HEK293 (cell line): ENCODE data around the gene MRS2.

ENCODE experiments used
- CTCF ChIA-PET: fragments of 350-600 bp; formaldehyde crosslinking; extraction: SDS; loops from one replicate; lab custom pipeline; 2021; ENCODE audit warnings: antibody characterized with exemption; lab: Yijun Ruan, JAX
- POLR2A ChIA-PET: fragments of 300-600 bp; formaldehyde crosslinking; extraction: SDS; loops from one replicate; lab custom pipeline; 2020; ENCODE audit warnings: antibody characterized with exemption, inconsistent platforms; lab: Yijun Ruan, JAX
- H3K27ac ChIP-seq: fragments of 200-500 bp; sonication (Bioruptor generic); 2 replicates; pipeline ENCODE4 v1.5.1; 2014; ENCODE audit warnings: low read depth, low read length, control low read depth, inconsistent platforms; ENCODE audit errors: extremely low read depth
- H3K36me3 ChIP-seq, 2 experiments: fragments of 200-500 bp in 1 of 2; sonication (Bioruptor generic) in 1 of 2; 1 replicate in 1 of 2; 2 replicates in 1 of 2; pipeline ENCODE4 v1.5.1; 2014 to 2017; ENCODE audit warnings: inconsistent platforms in 2 of 2, low read length in 2 of 2; ENCODE audit not compliant: control insufficient read depth in 2 of 2, insufficient read depth in 1 of 2
- H3K4me1 ChIP-seq: fragments of 200-500 bp; sonication (Bioruptor generic); 2 replicates; pipeline ENCODE4 v1.5.1; 2014; ENCODE audit warnings: mild to moderate bottlenecking, low read length, inconsistent platforms; ENCODE audit not compliant: control insufficient read depth, insufficient read depth
- H3K4me3 ChIP-seq: 2 replicates; pipeline ENCODE4 v1.5.1; 2011; ENCODE audit warnings: low read depth, mild to moderate bottlenecking, control low read depth, low read length, moderate library complexity
- H3K9me3 ChIP-seq: fragments of 200-500 bp; sonication (Bioruptor generic); 2 replicates; pipeline ENCODE4 v1.5.1; 2014; ENCODE audit warnings: low read depth, low read length, inconsistent platforms; ENCODE audit not compliant: control insufficient read depth, insufficient read depth
- GLIS1 ChIP-seq: fragments of 450-650 bp; formaldehyde crosslinking; IDR thresholded peaks from 2 replicates; pipeline ENCODE4 v1.5.1; 2016; ENCODE audit warnings: missing biosample characterization, missing genetic modification characterization
- IKZF3 ChIP-seq: fragments of 450-650 bp; IDR thresholded peaks from 2 replicates; pipeline ENCODE4 v1.5.0; 2018; ENCODE audit warnings: missing biosample characterization, mild to moderate bottlenecking, missing genetic modification characterization, moderate library complexity
- MZF1 ChIP-seq: fragments of 450-650 bp; formaldehyde crosslinking; IDR thresholded peaks from 2 replicates; pipeline ENCODE4 v1.5.1; 2017; ENCODE audit warnings: missing biosample characterization, missing genetic modification characterization, borderline replicate concordance
- PRDM6 ChIP-seq: fragments of 450-650 bp; formaldehyde crosslinking; IDR thresholded peaks from 2 replicates; pipeline ENCODE4 v1.5.1; 2017; ENCODE audit warnings: missing biosample characterization, missing genetic modification characterization
- REPIN1 ChIP-seq: fragments of 450-650 bp; formaldehyde crosslinking; IDR thresholded peaks from 2 replicates; pipeline ENCODE4 v1.5.1; 2017; ENCODE audit warnings: missing biosample characterization, missing genetic modification characterization, low read depth
- SP7 ChIP-seq: fragments of 450-650 bp; formaldehyde crosslinking; IDR thresholded peaks from 2 replicates; pipeline ENCODE4 v1.5.1; 2016; ENCODE audit warnings: missing biosample characterization, missing genetic modification characterization
- ZBTB21 ChIP-seq: fragments of 450-650 bp; formaldehyde crosslinking; IDR thresholded peaks from 2 replicates; pipeline ENCODE4 v1.5.1; 2017; ENCODE audit warnings: missing biosample characterization, missing genetic modification characterization
- ZNF10 ChIP-seq: fragments of 450-650 bp; formaldehyde crosslinking; IDR thresholded peaks from 2 replicates; pipeline ENCODE4 v1.5.1; 2017; ENCODE audit warnings: missing biosample characterization, missing genetic modification characterization
- ZNF121 ChIP-seq: fragments of 450-650 bp; formaldehyde crosslinking; IDR thresholded peaks from 2 replicates; pipeline ENCODE4 v1.5.1; 2016; ENCODE audit warnings: missing biosample characterization, missing genetic modification characterization
- ZNF266 ChIP-seq: fragments of 450-650 bp; formaldehyde crosslinking; IDR thresholded peaks from 2 replicates; pipeline ENCODE4 v1.5.1; 2016; ENCODE audit warnings: missing biosample characterization, missing genetic modification characterization, low read depth
- ZNF37A ChIP-seq: fragments of 450-650 bp; IDR thresholded peaks from 2 replicates; pipeline ENCODE4 v1.5.1; 2018; ENCODE audit warnings: missing biosample characterization, missing genetic modification characterization
- ZNF501 ChIP-seq: fragments of 450-650 bp; formaldehyde crosslinking; IDR thresholded peaks from 2 replicates; pipeline ENCODE4 v1.5.1; 2016; ENCODE audit warnings: missing biosample characterization, missing genetic modification characterization
- ZNF596 ChIP-seq: fragments of 450-650 bp; IDR thresholded peaks from 2 replicates; pipeline ENCODE4 v1.5.0; 2018; ENCODE audit warnings: missing biosample characterization, mild to moderate bottlenecking, missing genetic modification characterization, moderate library complexity
- ZNF600 ChIP-seq: fragments of 450-650 bp; formaldehyde crosslinking; IDR thresholded peaks from 2 replicates; pipeline ENCODE4 v1.5.1; 2016; ENCODE audit warnings: missing biosample characterization, missing genetic modification characterization
- ZNF660 ChIP-seq: fragments of 450-650 bp; IDR thresholded peaks from 2 replicates; pipeline ENCODE4 v1.5.1; 2018; ENCODE audit warnings: missing biosample characterization, mild to moderate bottlenecking, missing genetic modification characterization
- ZSCAN16 ChIP-seq: fragments of 450-650 bp; formaldehyde crosslinking; IDR thresholded peaks from 2 replicates; pipeline ENCODE4 v1.5.1; 2016; ENCODE audit warnings: missing biosample characterization, missing genetic modification characterization
- TF ChIP-seq, protein P1 (sequence below): fragments of 450-650 bp; formaldehyde crosslinking; conservative IDR thresholded peaks from 2 replicates; pipeline ENCODE4 v1.5.1; 2016; ENCODE audit warnings: low read depth, missing biosample characterization, missing genetic modification characterization
- TF ChIP-seq, protein P2 (sequence below): fragments of 450-650 bp; formaldehyde crosslinking; IDR thresholded peaks from 2 replicates; pipeline ENCODE4 v1.5.1; 2016; ENCODE audit warnings: missing biosample characterization, missing genetic modification characterization

MRS2 gene

GRCh38 chr6:24402697-24403500, at the start of gene MRS2 (continued):
- TF ChIP-seq ZNF121 (tag by site-specific recombination) (no peak; the same call in 1 of the 2 replicates), ZNF10 (tag by site-specific recombination) (no peak), ZBTB21 (tag by site-specific recombination) (no peak), ZNF600 (tag by site-specific recombination) (peak; percentile 94), MZF1 (tag by site-specific recombination) (no peak), ZNF37A (no peak), IKZF3 (no peak), SP7 (tag by site-specific recombination) (peak; percentile 63), ZNF596 (tag by site-specific recombination) (no peak), ZSCAN16 (peak; percentile 42; the same call in 1 of the 2 replicates), REPIN1 (tag by site-specific recombination) (peak; percentile 78; the same call in 1 of the 2 replicates), ZNF501 (peak; percentile 97)
- TF ChIP-seq, all 188 proteins: peak for 60

DNA sequence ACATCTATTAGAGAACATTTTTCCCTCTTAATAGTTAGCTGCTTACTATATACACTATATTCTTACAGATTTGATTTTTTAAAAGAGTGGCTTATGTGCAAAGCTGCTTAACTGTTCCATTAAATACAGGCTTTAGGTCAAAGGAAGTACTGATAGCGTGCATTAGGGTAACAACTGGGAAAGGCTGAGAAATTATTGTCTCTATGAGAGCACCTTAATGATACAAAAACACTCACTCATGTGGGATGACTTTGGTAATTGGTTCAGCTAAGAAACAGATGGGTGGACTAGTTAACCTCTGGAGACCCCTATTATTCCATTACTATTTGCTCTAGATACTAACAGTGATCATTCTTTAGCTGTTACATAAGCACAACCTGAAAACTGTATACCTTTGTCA, 48.9 kb upstream of the MRS2 start:
- Histone ChIP-seq H3K27ac (no peak overlapping the region), H3K9me3 (no peaks in the 10 kb centered on the region), H3K4me1 (peaks cover 10% of the 10 kb centered on the region), H3K4me3 (no peak overlapping the region), H3K36me3 (no peaks in the 10 kb centered on the region)
- ChIA-PET CTCF (interaction anchor here (0.9 to 4.3 kb wide), 4 partner anchors 25 to 73 kb away, joined by 4 to 49 read pairs (median 4); no protein-coding TSS in a partner anchor), POLR2A (no interaction called here)
- TF ChIP-seq GLIS1 (tag by site-specific recombination) (no peak), REPIN1 (tag by site-specific recombination) (no peak), ZNF660 (no peak)
- TF ChIP-seq, protein P1, sequence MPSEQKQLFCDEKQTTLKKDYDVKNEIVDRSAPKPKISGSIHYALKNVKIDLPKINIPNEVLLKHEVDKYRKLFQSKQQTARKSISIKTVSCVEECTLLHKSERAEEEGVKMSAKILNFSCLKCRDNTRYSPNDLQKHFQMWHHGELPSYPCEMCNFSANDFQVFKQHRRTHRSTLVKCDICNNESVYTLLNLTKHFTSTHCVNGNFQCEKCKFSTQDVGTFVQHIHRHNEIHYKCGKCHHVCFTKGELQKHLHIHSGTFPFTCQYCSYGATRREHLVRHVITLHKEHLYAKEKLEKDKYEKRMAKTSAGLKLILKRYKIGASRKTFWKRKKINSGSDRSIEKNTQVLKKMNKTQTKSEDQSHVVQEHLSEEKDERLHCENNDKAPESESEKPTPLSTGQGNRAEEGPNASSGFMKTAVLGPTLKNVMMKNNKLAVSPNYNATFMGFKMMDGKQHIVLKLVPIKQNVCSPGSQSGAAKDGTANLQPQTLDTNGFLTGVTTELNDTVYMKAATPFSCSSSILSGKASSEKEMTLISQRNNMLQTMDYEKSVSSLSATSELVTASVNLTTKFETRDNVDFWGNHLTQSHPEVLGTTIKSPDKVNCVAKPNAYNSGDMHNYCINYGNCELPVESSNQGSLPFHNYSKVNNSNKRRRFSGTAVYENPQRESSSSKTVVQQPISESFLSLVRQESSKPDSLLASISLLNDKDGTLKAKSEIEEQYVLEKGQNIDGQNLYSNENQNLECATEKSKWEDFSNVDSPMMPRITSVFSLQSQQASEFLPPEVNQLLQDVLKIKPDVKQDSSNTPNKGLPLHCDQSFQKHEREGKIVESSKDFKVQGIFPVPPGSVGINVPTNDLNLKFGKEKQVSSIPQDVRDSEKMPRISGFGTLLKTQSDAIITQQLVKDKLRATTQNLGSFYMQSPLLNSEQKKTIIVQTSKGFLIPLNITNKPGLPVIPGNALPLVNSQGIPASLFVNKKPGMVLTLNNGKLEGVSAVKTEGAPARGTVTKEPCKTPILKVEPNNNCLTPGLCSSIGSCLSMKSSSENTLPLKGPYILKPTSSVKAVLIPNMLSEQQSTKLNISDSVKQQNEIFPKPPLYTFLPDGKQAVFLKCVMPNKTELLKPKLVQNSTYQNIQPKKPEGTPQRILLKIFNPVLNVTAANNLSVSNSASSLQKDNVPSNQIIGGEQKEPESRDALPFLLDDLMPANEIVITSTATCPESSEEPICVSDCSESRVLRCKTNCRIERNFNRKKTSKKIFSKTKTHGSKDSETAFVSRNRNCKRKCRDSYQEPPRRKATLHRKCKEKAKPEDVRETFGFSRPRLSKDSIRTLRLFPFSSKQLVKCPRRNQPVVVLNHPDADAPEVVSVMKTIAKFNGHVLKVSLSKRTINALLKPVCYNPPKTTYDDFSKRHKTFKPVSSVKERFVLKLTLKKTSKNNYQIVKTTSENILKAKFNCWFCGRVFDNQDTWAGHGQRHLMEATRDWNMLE = no peak

DNA sequence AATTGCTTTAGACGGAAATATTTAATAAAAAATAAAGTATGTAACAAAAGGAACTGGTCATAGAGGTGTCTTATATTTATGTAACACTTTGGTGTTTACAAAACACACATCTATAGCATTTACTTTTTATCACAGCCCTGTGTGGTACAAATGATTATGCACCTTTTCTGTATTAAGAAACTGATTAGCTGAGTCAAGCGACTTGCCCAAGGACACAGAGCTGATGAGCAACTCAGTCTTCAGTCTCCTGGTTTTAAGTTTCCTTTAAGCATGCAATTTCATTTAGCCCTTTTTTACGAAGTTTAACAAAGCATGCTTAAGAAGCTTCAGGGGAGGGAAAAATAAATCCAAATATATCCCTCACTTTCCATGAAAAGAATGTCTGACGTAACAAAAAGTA, 47.3 kb upstream of the MRS2 start:
- CTCF ChIA-PET = interaction anchor here (1.0 to 4.3 kb wide), 3 partner anchors 33 to 72 kb away, joined by 4 to 49 read pairs (median 4); no protein-coding TSS in a partner anchor
- TF ChIP-seq, protein P2, sequence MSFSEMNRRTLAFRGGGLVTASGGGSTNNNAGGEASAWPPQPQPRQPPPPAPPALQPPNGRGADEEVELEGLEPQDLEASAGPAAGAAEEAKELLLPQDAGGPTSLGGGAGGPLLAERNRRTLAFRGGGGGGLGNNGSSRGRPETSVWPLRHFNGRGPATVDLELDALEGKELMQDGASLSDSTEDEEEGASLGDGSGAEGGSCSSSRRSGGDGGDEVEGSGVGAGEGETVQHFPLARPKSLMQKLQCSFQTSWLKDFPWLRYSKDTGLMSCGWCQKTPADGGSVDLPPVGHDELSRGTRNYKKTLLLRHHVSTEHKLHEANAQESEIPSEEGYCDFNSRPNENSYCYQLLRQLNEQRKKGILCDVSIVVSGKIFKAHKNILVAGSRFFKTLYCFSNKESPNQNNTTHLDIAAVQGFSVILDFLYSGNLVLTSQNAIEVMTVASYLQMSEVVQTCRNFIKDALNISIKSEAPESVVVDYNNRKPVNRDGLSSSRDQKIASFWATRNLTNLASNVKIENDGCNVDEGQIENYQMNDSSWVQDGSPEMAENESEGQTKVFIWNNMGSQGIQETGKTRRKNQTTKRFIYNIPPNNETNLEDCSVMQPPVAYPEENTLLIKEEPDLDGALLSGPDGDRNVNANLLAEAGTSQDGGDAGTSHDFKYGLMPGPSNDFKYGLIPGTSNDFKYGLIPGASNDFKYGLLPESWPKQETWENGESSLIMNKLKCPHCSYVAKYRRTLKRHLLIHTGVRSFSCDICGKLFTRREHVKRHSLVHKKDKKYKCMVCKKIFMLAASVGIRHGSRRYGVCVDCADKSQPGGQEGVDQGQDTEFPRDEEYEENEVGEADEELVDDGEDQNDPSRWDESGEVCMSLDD (tag by site-specific recombination) = no peak
- TF ChIP-seq PRDM6 (tag by site-specific recombination) (0 out of 2 replicates have a peak, but pooled peaks have one; percentile 23), ZNF266 (tag by site-specific recombination) (no peak)
- H3K4me1 ChIP-seq = peaks cover 10% of the 10 kb centered on the region
- H3K4me3 ChIP-seq = peak overlapping the region; percentile 13; the same call in 1 of the 2 replicates
- no peak overlapping the region for H3K27ac ChIP-seq
- no peaks in the 10 kb centered on the region for H3K9me3 ChIP-seq
- POLR2A ChIA-PET = no interaction called here
- H3K36me3 ChIP-seq = no peaks in the 10 kb centered on the region
